T-helper 9 cell (primary cell): Measurements from ENCODE around the gene IFT57.
"Not testable (repeated sequence)": the region's sequence is repeated elsewhere in the genome, so short reads cannot be mapped to it uniquely, and the experiment has no call there.

Source experiments
- DNase-seq: peaks from one replicate; pipeline ENCODE4 v3.0.0-alpha.2; 2020
- total RNA-seq, 2 donors: gene quantifications; one replicate each; lab custom pipeline; 2026; lab: John Stamatoyannopoulos, UW

Gene IFT57
- 44.3 to 52.9 reads per million in 2 donors for total RNA-seq

- peak; percentile 91 for DNase-seq
These were observed at the start of gene IFT57 for GRCh38 chr3:108221911-108222852. Gene IFT57 (minus strand): TSS chr3:108222424. CDS start chr3:108222322, 102 bp downstream.

GRCh38 chr3:108271626-108272025 lies 49.4 kb upstream of the IFT57 start:
- no peak for DNase-seq

GRCh38 chr3:108268235-108268634 lies 46.0 kb upstream of the IFT57 start:
- DNase-seq, result not testable (repeated sequence)

- DNase-seq, result not testable (repeated sequence)
These were observed 42.5 kb upstream of the IFT57 start for GRCh38 chr3:108264534-108265298.

GRCh38 chr3:108255131-108255530 lies 32.9 kb upstream of the IFT57 start:
- DNase-seq, result no peak

- no peak for DNase-seq
These were observed 29.6 kb upstream of the IFT57 start for GRCh38 chr3:108251844-108252243.

GRCh38 chr3:108251265-108251664 lies 29.0 kb upstream of the IFT57 start:
- no peak for DNase-seq

- DNase-seq, result no peak
These were observed 28.4 kb upstream of the IFT57 start for GRCh38 chr3:108250626-108251025.

- no peak for DNase-seq
These were observed 21.0 kb upstream of the IFT57 start for GRCh38 chr3:108243243-108243642.

GRCh38 chr3:108242776-108243175 lies 20.6 kb upstream of the IFT57 start:
- DNase-seq, result no peak

GRCh38 chr3:108241721-108242120 lies 19.5 kb upstream of the IFT57 start:
- DNase-seq, result no peak

- DNase-seq, result no peak
These were observed 18.9 kb upstream of the IFT57 start for GRCh38 chr3:108241146-108241545.

GRCh38 chr3:108239082-108239481 lies 16.9 kb upstream of the IFT57 start:
- DNase-seq, result no peak

- DNase-seq, result no peak
These were observed 13.1 kb upstream of the IFT57 start for GRCh38 chr3:108235290-108235689.

GRCh38 chr3:108234387-108234957 lies 12.2 kb upstream of the IFT57 start:
- no peak for DNase-seq

- DNase-seq, result no peak
These were observed 6.1 kb upstream of the IFT57 start for GRCh38 chr3:108228286-108228685.

GRCh38 chr3:108227131-108227530 lies 4.9 kb upstream of the IFT57 start:
- DNase-seq, result no peak

- no peak for DNase-seq
These were observed 3.0 kb upstream of the IFT57 start for GRCh38 chr3:108225221-108225620.

GRCh38 chr3:108223928-108224327 lies 1.7 kb upstream of the IFT57 start:
- no peak for DNase-seq

GRCh38 chr3:108222853-108223565 lies 785 bp upstream of the IFT57 start:
- DNase-seq, result no peak

- DNase-seq, result no peak
These were observed 831 bp downstream of the IFT57 start for GRCh38 chr3:108221393-108221792.

- DNase-seq, result no peak
These were observed 2.9 kb downstream of the IFT57 start for GRCh38 chr3:108219336-108219735.

- no peak for DNase-seq
These were observed 3.4 kb downstream of the IFT57 start for GRCh38 chr3:108218811-108219210.
